ENCODE results near the gene CSMD2.
"Not testable (repeated sequence)": the region's sequence is repeated elsewhere in the genome, so short reads cannot be mapped to it uniquely, and the experiment has no call there.

CSMD2 gene

GRCh38 chr1:34164771-34165391, at the start of gene CSMD2:
CSMD2 (minus strand) TSS chr1:34165230; CDS start chr1:34165097, 133 bp downstream.
- no peak for DNase-seq (ENCODE audit: low read depth in 3 of 3, low spot score in 1 of 3)

GRCh38 chr1:34213956-34214355, 48.9 kb upstream of the CSMD2 start:
- DNase-seq (ENCODE audit: low read depth in 3 of 3, low spot score in 1 of 3): no peak

GRCh38 chr1:34212673-34213072, 47.6 kb upstream of the CSMD2 start:
- DNase-seq (ENCODE audit: low read depth in 3 of 3, low spot score in 1 of 3): no peak

- no peak for DNase-seq (ENCODE audit: low read depth in 3 of 3, low spot score in 1 of 3)
Observed at GRCh38 chr1:34199927-34200326, 34.9 kb upstream of the CSMD2 start.

- DNase-seq (ENCODE audit: low read depth in 3 of 3, low spot score in 1 of 3): no peak
Observed at GRCh38 chr1:34192621-34193020, 27.6 kb upstream of the CSMD2 start.

- DNase-seq (ENCODE audit: low read depth in 3 of 3, low spot score in 1 of 3): no peak
Observed at GRCh38 chr1:34190692-34191091, 25.7 kb upstream of the CSMD2 start.

GRCh38 chr1:34188985-34189384, 24.0 kb upstream of the CSMD2 start:
- DNase-seq (ENCODE audit: low read depth in 3 of 3, low spot score in 1 of 3): no peak

- no peak for DNase-seq (ENCODE audit: low read depth in 3 of 3, low spot score in 1 of 3)
Observed at GRCh38 chr1:34188418-34188817, 23.4 kb upstream of the CSMD2 start.

GRCh38 chr1:34186741-34187494, 21.9 kb upstream of the CSMD2 start:
- no peak for DNase-seq (ENCODE audit: low read depth in 3 of 3, low spot score in 1 of 3)

- not testable (repeated sequence) for DNase-seq (ENCODE audit: low read depth in 3 of 3, low spot score in 1 of 3)
Observed at GRCh38 chr1:34183381-34183780, 18.4 kb upstream of the CSMD2 start.

- DNase-seq (ENCODE audit: low read depth in 3 of 3, low spot score in 1 of 3): no peak
Observed at GRCh38 chr1:34178072-34178471, 13.0 kb upstream of the CSMD2 start.

GRCh38 chr1:34176830-34177603, 12.0 kb upstream of the CSMD2 start, which contains the start of gene C1orf94:
C1orf94 (plus strand) TSS chr1:34176907; CDS start chr1:34177790, 883 bp downstream.
- DNase-seq (ENCODE audit: low read depth in 3 of 3, low spot score in 1 of 3): no peak

GRCh38 chr1:34175744-34176143, 10.7 kb upstream of the CSMD2 start:
- DNase-seq (ENCODE audit: low read depth in 3 of 3, low spot score in 1 of 3): no peak

GRCh38 chr1:34167389-34167788, 2.4 kb upstream of the CSMD2 start:
- DNase-seq (ENCODE audit: low read depth in 3 of 3, low spot score in 1 of 3): no peak

GRCh38 chr1:34166625-34167361, 1.8 kb upstream of the CSMD2 start:
- no peak for DNase-seq (ENCODE audit: low read depth in 3 of 3, low spot score in 1 of 3)

GRCh38 chr1:34166191-34166624, 1.2 kb upstream of the CSMD2 start:
- DNase-seq (ENCODE audit: low read depth in 3 of 3, low spot score in 1 of 3): no peak

GRCh38 chr1:34165422-34165921, 442 bp upstream of the CSMD2 start:
- DNase-seq (ENCODE audit: low read depth in 3 of 3, low spot score in 1 of 3): no peak

GRCh38 chr1:34163792-34164731, 968 bp downstream of the CSMD2 start:
- DNase-seq (ENCODE audit: low read depth in 3 of 3, low spot score in 1 of 3): no peak

GRCh38 chr1:34162852-34163766, 1.9 kb downstream of the CSMD2 start:
- no peak for DNase-seq (ENCODE audit: low read depth in 3 of 3, low spot score in 1 of 3)
